ENCODE data around the gene PCTP. TPM values are rescaled to one million over a fixed set of nuclear protein-coding genes. Genes with fewer than 3 reads are reported as not detected.

The PCTP gene
- total RNA-seq, 1 experiment from 2014 or later: 23.6 TPM

- Histone ChIP-seq H3K9me3 (replicated peaks) (no peaks in the 10 kb centered on the region), H3K36me3 (no peaks in the 10 kb centered on the region), H3K4me3 (no peak overlapping the region), H3K27ac (no peak overlapping the region), H3K4me1 (peaks cover 14% of the 10 kb centered on the region), H3K27me3 (no peaks in the 10 kb centered on the region)
- no peak for DNase-seq
These were observed 67.9 kb downstream of the PCTP start for GRCh38 chr17:55818451-55819375.

- no peak overlapping the region for H3K4me3 ChIP-seq
- no peak for DNase-seq
- no peaks in the 10 kb centered on the region for H3K36me3 ChIP-seq
- H3K4me1 ChIP-seq: no peaks in the 10 kb centered on the region
- H3K9me3 ChIP-seq (replicated peaks): no peaks in the 10 kb centered on the region
- no peak overlapping the region for H3K27ac ChIP-seq
- H3K27me3 ChIP-seq: no peaks in the 10 kb centered on the region
These were observed 69.8 kb downstream of the PCTP start for GRCh38 chr17:55820675-55821074.

- Histone ChIP-seq H3K4me1 (no peaks in the 10 kb centered on the region), H3K9me3 (replicated peaks) (no peaks in the 10 kb centered on the region), H3K27me3 (no peaks in the 10 kb centered on the region), H3K4me3 (no peak overlapping the region), H3K27ac (no peak overlapping the region), H3K36me3 (no peaks in the 10 kb centered on the region)
- DNase-seq: no peak
These were observed 71.2 kb downstream of the PCTP start for GRCh38 chr17:55822028-55822427.

- DNase-seq: peak in 1 of 2 experiments; percentile 33
- no peaks in the 10 kb centered on the region for H3K27me3 ChIP-seq
- H3K9me3 ChIP-seq (replicated peaks): no peaks in the 10 kb centered on the region
- no peak overlapping the region for H3K27ac ChIP-seq
- no peak overlapping the region for H3K4me3 ChIP-seq
- no peaks in the 10 kb centered on the region for H3K4me1 ChIP-seq
- H3K36me3 ChIP-seq: no peaks in the 10 kb centered on the region
These were observed 74.4 kb downstream of the PCTP start for GRCh38 chr17:55825213-55825612.

Other genes with a start within 250 kb of the PCTP start
- not detected in 2 replicates for gene SMIM36, start 239.6 kb upstream of the PCTP start, total RNA-seq (2014; rRNA removed; shearing (Covaris generic))
- gene TMEM100, start 28.2 kb upstream of the PCTP start, total RNA-seq (2014; rRNA removed; shearing (Covaris generic)): 1.0 and 1.3 TPM in 2 replicates

Measured in SJCRH30 (cell line).